Caco-2 (cell line): ENCODE data around the gene ANKRD53. TPM values are rescaled to one million over a fixed set of nuclear protein-coding genes. Genes with fewer than 3 reads are reported as not detected.
A peak's percentile ranks its signal among the peaks of the same experiment; 100 is the strongest.

ENCODE experiments used
- BruUV-seq: library from RNA; stranded (reverse); fragments of 400-500 nt; replicated peaks from 2 replicates; lab custom pipeline; 2021; lab: Mats Ljungman, UMichigan
- CTCF ChIA-PET: fragments of 300-600 bp; sonication (Branson Sonifier 250); formaldehyde crosslinking; loops from one replicate; lab custom pipeline; 2022; ENCODE audit warnings: antibody characterized with exemption; lab: Charles Lee
- POLR2A ChIA-PET: fragments of 300-600 bp; sonication (Branson Sonifier 250); formaldehyde crosslinking; loops from one replicate; lab custom pipeline; 2022; ENCODE audit warnings: antibody characterized with exemption; lab: Charles Lee
- DNase-seq, 2 experiments: peaks; one replicate each; pipeline versions ENCODE4 v3.0.0 to v3.0.0-alpha.2; 2020 to 2022
- H3K27me3 ChIP-seq: replicated peaks from 2 replicates; pipeline ENCODE4 v1.6.0; 2011; ENCODE audit warnings: low read length; ENCODE audit not compliant: control insufficient read depth, insufficient read depth
- H3K36me3 ChIP-seq: 2 replicates; pipeline ENCODE4 v1.5.1; 2011; ENCODE audit warnings: low read length; ENCODE audit not compliant: control insufficient read depth, insufficient read depth
- H3K4me1 ChIP-seq: fragments of 250-450 bp; sonication (Bioruptor Pico); 2 replicates; pipeline ENCODE4 v1.5.1; 2020; ENCODE audit warnings: mild to moderate bottlenecking
- H3K4me3 ChIP-seq: 2 replicates; pipeline ENCODE4 v1.5.1; 2011; ENCODE audit warnings: low read depth, mild to moderate bottlenecking, control low read depth, low read length
- H3K9me3 ChIP-seq: fragments of 250-450 bp; sonication (Bioruptor Pico); 2 replicates; pipeline ENCODE4 v1.5.1; 2020; ENCODE audit warnings: mild to moderate bottlenecking, moderate library complexity
- H3K27ac Mint-ChIP-seq: one replicate; pipeline ENCODE4 v1.8.0; 2022; ENCODE audit warnings: mixed read lengths; ENCODE audit not compliant: unreplicated experiment
- H3K27me3 Mint-ChIP-seq: one replicate; pipeline ENCODE4 v1.8.0; 2022; ENCODE audit warnings: mixed read lengths; ENCODE audit not compliant: insufficient read depth, unreplicated experiment
- H3K36me3 Mint-ChIP-seq: one replicate; pipeline ENCODE4 v1.8.0; 2022; ENCODE audit warnings: mild to moderate bottlenecking, mixed read lengths; ENCODE audit not compliant: insufficient read depth, unreplicated experiment
- H3K4me1 Mint-ChIP-seq: one replicate; pipeline ENCODE4 v1.8.0; 2022; ENCODE audit warnings: low read depth, mixed read lengths; ENCODE audit not compliant: unreplicated experiment
- H3K4me3 Mint-ChIP-seq: one replicate; pipeline ENCODE4 v1.8.0; 2022; ENCODE audit warnings: mild to moderate bottlenecking, moderate library complexity, mixed read lengths; ENCODE audit not compliant: unreplicated experiment
- H3K9me3 Mint-ChIP-seq: one replicate; pipeline ENCODE4 v1.8.0; 2022; ENCODE audit warnings: mixed read lengths; ENCODE audit not compliant: unreplicated experiment
- CTCF ChIP-seq, 2 experiments: fragments of 200-600 bp in 1 of 2; IDR thresholded peaks; 1 replicate in 1 of 2; 2 replicates in 1 of 2; pipeline versions ENCODE4 v1.5.1 to v1.8.0; 2011 to 2022; ENCODE audit warnings: antibody characterized with exemption in 1 of 2, control low read depth in 1 of 2, inconsistent platforms in 1 of 2, low read depth in 1 of 2, low read length in 1 of 2, mild to moderate bottlenecking in 1 of 2, moderate library complexity in 1 of 2; ENCODE audit not compliant: insufficient read depth in 1 of 2, severe bottlenecking in 1 of 2, unreplicated experiment in 1 of 2
- intact Hi-C: fragments of 100-400 bp; cut with micrococcal nuclease; formaldehyde crosslinking; loops from one replicate; pipeline ENCODE4 v1.10.0; 2022; ENCODE audit not compliant: unreplicated experiment
- total RNA-seq: library from RNA; stranded (reverse); gene quantifications from 2 replicates; pipeline ENCODE4 v1.2.3, GENCODE V29; 2022

The ANKRD53 gene
- total RNA-seq, 1 experiment from 2014 or later: 0.16 TPM

GRCh38 chr2:70936979-70937811, 41.2 kb upstream of the ANKRD53 start:
- no peaks in the 10 kb centered on the region; the same call in 1 of the 2 replicates for H3K36me3 ChIP-seq
- no peaks in the 10 kb centered on the region for H3K9me3 ChIP-seq
- H3K27me3 ChIP-seq: no peaks in the 10 kb centered on the region
- H3K4me1 Mint-ChIP-seq: peaks cover 9% of the 10 kb centered on the region
- ChIA-PET CTCF (interaction anchor here (0.6 to 2.9 kb wide), 2 partner anchors 11 to 634 kb away, joined by 3 to 22 read pairs; no protein-coding TSS in a partner anchor), POLR2A (no interaction called here)
- peak overlapping the region; percentile 67 for H3K27ac Mint-ChIP-seq
- no peaks in the 10 kb centered on the region for H3K36me3 Mint-ChIP-seq
- H3K27me3 Mint-ChIP-seq: peaks cover 3% of the 10 kb centered on the region
- H3K9me3 Mint-ChIP-seq: no peaks in the 10 kb centered on the region
- no peak for TF ChIP-seq CTCF (IDR thresholded peaks at IDR 0.05; ENCODE audit: insufficient read depth in 1 of 2, low read depth in 1 of 2, low read length in 1 of 2, severe bottlenecking in 1 of 2, unreplicated experiment in 1 of 2)
- peaks cover 28% of the 10 kb centered on the region for H3K4me1 ChIP-seq
- no TSS peak for BruUV-seq
- intact Hi-C loops: no loop called here
- H3K4me3 ChIP-seq: no peak overlapping the region
- peak overlapping the region; percentile 9 for H3K4me3 Mint-ChIP-seq
- DNase-seq: peak; percentile 55 to 77

- DNase-seq: peak; percentile 31 to 82
- Histone ChIP-seq H3K36me3 (no peaks in the 10 kb centered on the region; the same call in 1 of the 2 replicates), H3K4me3 (no peak overlapping the region), H3K4me1 (peaks cover 28% of the 10 kb centered on the region), H3K9me3 (no peaks in the 10 kb centered on the region), H3K27me3 (no peaks in the 10 kb centered on the region)
- H3K9me3 Mint-ChIP-seq: no peaks in the 10 kb centered on the region
- H3K4me3 Mint-ChIP-seq: peak overlapping the region; percentile 25
- CTCF ChIA-PET: interaction anchor here (0.9 to 2.9 kb wide), 2 partner anchors 10 kb away, joined by 5 to 22 read pairs; no protein-coding TSS in a partner anchor
- intact Hi-C loops: no loop called here
- POLR2A ChIA-PET: no interaction called here
- no peak for TF ChIP-seq CTCF (IDR thresholded peaks at IDR 0.05; ENCODE audit: insufficient read depth in 1 of 2, low read depth in 1 of 2, low read length in 1 of 2, severe bottlenecking in 1 of 2, unreplicated experiment in 1 of 2)
- BruUV-seq: no TSS peak
- no peaks in the 10 kb centered on the region for H3K36me3 Mint-ChIP-seq
- H3K4me1 Mint-ChIP-seq: peaks cover 9% of the 10 kb centered on the region
- H3K27me3 Mint-ChIP-seq: peaks cover 3% of the 10 kb centered on the region
- H3K27ac Mint-ChIP-seq: peak overlapping the region; percentile 67
Observed at GRCh38 chr2:70937866-70938585, 40.4 kb upstream of the ANKRD53 start.

GRCh38 chr2:70938586-70938950, 39.9 kb upstream of the ANKRD53 start:
- H3K4me3 ChIP-seq: no peak overlapping the region
- H3K4me1 Mint-ChIP-seq: peaks cover 9% of the 10 kb centered on the region
- no peak for DNase-seq
- H3K36me3 ChIP-seq: no peaks in the 10 kb centered on the region; the same call in 1 of the 2 replicates
- peaks cover 3% of the 10 kb centered on the region for H3K27me3 Mint-ChIP-seq
- no peaks in the 10 kb centered on the region for H3K27me3 ChIP-seq
- ChIA-PET CTCF (interaction anchor here (0.9 kb wide), 1 partner anchor 10 kb away, joined by 5 read pairs; no protein-coding TSS in a partner anchor), POLR2A (no interaction called here)
- peaks cover 28% of the 10 kb centered on the region for H3K4me1 ChIP-seq
- no peaks in the 10 kb centered on the region for H3K36me3 Mint-ChIP-seq
- no peaks in the 10 kb centered on the region for H3K9me3 ChIP-seq
- intact Hi-C loops: no loop called here
- H3K27ac Mint-ChIP-seq: peak overlapping the region; percentile 67
- no peak for TF ChIP-seq CTCF (IDR thresholded peaks at IDR 0.05; ENCODE audit: insufficient read depth in 1 of 2, low read depth in 1 of 2, low read length in 1 of 2, severe bottlenecking in 1 of 2, unreplicated experiment in 1 of 2)
- BruUV-seq: no TSS peak
- H3K9me3 Mint-ChIP-seq: no peaks in the 10 kb centered on the region
- peak overlapping the region; percentile 25 for H3K4me3 Mint-ChIP-seq
